Ovary (tissue), 3 donors: ENCODE measurements around the gene CLMN.

ENCODE experiments used
- EP300 ChIP-seq: sonication (generic); formaldehyde crosslinking; IDR thresholded peaks from one replicate; pipeline ENCODE4 v1.6.1; 2017; ENCODE audit warnings: antibody characterized with exemption
- POLR2A ChIP-seq: fragments of 450-650 bp; IDR thresholded peaks from one replicate; pipeline ENCODE4 v1.6.1; 2017; ENCODE audit warnings: antibody characterized with exemption, mild to moderate bottlenecking, moderate library complexity
- TF ChIP-seq, protein P1 (sequence below), 3 donors: fragments of 450-650 bp in 2 of 3; fragments of 200-600 bp in 1 of 3; IDR thresholded peaks; one replicate each; pipeline versions ENCODE4 v1.5.1 to v1.8.0; 2016 to 2022; ENCODE audit warnings: antibody characterized with exemption in 3 of 3, mild to moderate bottlenecking in 1 of 3
- donor health status: DM: no; HTN: no; CAD: no.

DNA sequence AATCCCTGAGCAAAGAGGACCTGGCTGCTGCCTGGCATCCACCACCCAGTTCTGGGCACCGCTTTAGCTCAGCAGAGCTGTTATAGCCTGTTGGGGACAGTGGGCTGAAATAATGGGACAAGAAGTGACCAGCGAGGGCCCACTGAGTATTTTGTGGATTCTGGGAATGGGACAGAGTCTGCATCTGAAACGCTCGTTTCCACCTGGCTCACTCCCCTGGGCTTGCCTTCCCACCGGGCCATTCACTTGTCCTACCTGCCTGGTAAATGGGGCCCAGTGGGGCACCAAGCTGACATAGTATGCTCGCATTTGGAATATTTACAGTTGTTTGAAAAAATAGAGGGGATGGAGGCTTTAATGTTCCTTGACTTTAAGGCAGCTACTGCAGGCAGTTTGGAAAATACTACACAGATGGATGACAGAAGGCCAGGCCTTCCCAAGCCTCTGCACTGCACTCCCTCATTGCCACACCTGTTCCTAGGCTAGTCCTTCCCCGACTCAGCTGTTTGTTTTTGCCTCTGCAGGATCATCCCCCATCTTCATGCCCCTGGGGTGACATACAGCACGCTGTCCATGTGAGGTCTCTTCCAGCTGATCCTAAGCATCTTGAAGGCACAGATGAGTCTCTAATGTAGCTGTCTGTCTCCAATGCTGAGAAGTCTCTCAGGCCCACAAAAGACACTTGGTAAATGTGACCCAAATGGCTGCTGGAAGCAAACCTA lies 101.1 kb downstream of the CLMN start:
- TF ChIP-seq, protein P1, sequence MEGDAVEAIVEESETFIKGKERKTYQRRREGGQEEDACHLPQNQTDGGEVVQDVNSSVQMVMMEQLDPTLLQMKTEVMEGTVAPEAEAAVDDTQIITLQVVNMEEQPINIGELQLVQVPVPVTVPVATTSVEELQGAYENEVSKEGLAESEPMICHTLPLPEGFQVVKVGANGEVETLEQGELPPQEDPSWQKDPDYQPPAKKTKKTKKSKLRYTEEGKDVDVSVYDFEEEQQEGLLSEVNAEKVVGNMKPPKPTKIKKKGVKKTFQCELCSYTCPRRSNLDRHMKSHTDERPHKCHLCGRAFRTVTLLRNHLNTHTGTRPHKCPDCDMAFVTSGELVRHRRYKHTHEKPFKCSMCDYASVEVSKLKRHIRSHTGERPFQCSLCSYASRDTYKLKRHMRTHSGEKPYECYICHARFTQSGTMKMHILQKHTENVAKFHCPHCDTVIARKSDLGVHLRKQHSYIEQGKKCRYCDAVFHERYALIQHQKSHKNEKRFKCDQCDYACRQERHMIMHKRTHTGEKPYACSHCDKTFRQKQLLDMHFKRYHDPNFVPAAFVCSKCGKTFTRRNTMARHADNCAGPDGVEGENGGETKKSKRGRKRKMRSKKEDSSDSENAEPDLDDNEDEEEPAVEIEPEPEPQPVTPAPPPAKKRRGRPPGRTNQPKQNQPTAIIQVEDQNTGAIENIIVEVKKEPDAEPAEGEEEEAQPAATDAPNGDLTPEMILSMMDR (IDR thresholded peaks at IDR 0.05): no peak
- TF ChIP-seq POLR2A (no peak), EP300 (no peak)
